CD4-positive, alpha-beta T cell treated with Interferon alpha-2 for 1 hour (primary cell): Measurements from ENCODE around the gene IL13RA2.

Source experiments
- DNase-seq, 2 donors: peaks; one replicate each; pipeline ENCODE4 v3.0.0-alpha.2; 2020 to 2022

IL13RA2 gene

GRCh38 chrX:114985967-114986592 is 31.3 kb downstream of the IL13RA2 start:
- DNase-seq: no peak

DNA sequence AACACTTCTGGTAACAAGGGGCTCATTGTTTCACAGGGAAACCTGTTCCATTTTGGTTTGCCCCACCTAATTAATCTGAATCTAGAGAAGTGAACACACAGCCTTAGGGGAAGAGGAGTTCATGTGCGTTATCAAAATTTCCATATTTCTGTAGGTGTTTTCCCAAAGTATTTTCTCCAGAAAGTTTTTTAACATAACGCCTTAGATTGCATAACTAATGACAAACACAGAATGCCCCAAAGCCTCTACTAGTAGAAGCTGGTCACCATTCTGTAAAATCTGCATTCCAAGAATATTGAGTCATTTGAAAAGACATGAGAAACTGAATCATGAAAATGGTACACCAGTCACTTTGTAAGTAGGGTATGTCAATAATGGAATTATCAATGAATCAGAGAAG is 41.1 kb downstream of the IL13RA2 start:
- no peak for DNase-seq

- no peak for DNase-seq
Observed at GRCh38 chrX:114973013-114973412, 44.4 kb downstream of the IL13RA2 start.

- DNase-seq: no peak
Observed at GRCh38 chrX:114970806-114971205, 46.6 kb downstream of the IL13RA2 start.

- DNase-seq: no peak
Observed at GRCh38 chrX:114964374-114964773, 53.0 kb downstream of the IL13RA2 start.

- DNase-seq: no peak
Observed at GRCh38 chrX:114962209-114962608, 55.2 kb downstream of the IL13RA2 start.

- DNase-seq: no peak
Observed at GRCh38 chrX:114959729-114960128, 57.7 kb downstream of the IL13RA2 start.
